DOHH2 (cell line): ENCODE results near the gene CHRM1.

Experiments
- EZH2phosphoT487 ChIP-seq: fragments of 200-600 bp; sonication (generic); IDR thresholded peaks from 2 replicates; pipeline ENCODE4 v1.6.1; 2017; ENCODE audit warnings: borderline replicate concordance, mild to moderate bottlenecking, antibody characterized with exemption, low read length, moderate library complexity, mixed read lengths
- TF ChIP-seq, protein P1 (sequence below): fragments of 200-600 bp; sonication (generic); IDR thresholded peaks from one replicate; pipeline ENCODE4 v1.5.1; 2014; ENCODE audit warnings: antibody characterized with exemption, mild to moderate bottlenecking, low read depth, low read length; ENCODE audit not compliant: poor library complexity, severe bottlenecking

GRCh38 chr11:62925308-62925707 is 4.1 kb upstream of the CHRM1 start:
- TF ChIP-seq, protein P1, sequence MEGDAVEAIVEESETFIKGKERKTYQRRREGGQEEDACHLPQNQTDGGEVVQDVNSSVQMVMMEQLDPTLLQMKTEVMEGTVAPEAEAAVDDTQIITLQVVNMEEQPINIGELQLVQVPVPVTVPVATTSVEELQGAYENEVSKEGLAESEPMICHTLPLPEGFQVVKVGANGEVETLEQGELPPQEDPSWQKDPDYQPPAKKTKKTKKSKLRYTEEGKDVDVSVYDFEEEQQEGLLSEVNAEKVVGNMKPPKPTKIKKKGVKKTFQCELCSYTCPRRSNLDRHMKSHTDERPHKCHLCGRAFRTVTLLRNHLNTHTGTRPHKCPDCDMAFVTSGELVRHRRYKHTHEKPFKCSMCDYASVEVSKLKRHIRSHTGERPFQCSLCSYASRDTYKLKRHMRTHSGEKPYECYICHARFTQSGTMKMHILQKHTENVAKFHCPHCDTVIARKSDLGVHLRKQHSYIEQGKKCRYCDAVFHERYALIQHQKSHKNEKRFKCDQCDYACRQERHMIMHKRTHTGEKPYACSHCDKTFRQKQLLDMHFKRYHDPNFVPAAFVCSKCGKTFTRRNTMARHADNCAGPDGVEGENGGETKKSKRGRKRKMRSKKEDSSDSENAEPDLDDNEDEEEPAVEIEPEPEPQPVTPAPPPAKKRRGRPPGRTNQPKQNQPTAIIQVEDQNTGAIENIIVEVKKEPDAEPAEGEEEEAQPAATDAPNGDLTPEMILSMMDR = no peak
- TF ChIP-seq EZH2phosphoT487 = no peak
